Measurements from ENCODE around the gene SPATA12. TPM values are rescaled to one million over a fixed set of nuclear protein-coding genes. Genes with fewer than 3 reads are reported as not detected.

SPATA12 gene
- total RNA-seq, 6 experiments from 2014 or later = 0.09 TPM; not detected in 5

DNA sequence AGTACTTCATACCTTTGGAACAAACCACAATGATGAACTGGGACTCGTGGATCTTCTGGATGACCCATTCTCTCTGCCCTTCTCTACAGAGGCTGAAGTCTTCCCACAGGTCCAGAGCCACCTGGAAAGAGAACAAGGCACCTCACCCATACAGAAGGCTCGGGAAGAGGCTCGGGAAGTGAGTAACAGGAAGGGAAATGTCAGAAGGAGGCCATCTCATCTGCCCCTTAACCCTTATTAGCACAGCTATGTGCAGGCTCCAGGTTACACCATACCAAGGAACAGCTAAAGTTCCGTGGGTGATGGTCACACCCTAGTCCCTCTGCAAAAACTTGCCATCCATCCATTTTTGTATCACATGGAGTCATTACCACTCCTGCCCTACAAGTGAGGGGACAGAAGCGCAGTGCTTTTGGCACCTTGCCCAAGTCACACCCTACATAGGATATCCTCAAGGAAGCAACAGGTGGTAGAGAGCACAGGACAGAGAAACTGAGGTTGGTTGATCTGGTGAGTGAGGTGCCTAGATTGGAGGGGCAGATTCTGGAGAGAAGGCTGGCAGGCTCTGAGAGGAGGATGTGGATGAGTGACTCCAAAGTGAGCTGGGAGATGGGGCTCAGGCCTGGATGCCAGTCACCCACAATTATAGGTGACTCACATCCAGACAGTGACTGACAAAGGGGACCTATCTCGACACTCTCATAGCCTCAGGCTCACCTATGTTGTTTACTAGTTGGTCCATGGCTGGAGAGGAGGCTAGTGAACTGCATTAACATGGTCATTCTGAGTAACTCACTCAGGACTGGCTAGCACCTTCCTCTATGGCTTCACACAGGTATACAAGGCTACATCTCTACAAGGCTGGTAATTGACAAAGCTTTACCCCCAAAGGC, 38.2 kb downstream of the SPATA12 start:
- 28% methylated on average over 3 of the region's 6 CpGs for WGBS (ENCODE audit: insufficient coverage, low coverage, low lambda C conversion rate, missing lambda C conversion rate)
- H3K9me3 ChIP-seq = no peaks in the 10 kb centered on the region
- TF ChIP-seq, protein P1, sequence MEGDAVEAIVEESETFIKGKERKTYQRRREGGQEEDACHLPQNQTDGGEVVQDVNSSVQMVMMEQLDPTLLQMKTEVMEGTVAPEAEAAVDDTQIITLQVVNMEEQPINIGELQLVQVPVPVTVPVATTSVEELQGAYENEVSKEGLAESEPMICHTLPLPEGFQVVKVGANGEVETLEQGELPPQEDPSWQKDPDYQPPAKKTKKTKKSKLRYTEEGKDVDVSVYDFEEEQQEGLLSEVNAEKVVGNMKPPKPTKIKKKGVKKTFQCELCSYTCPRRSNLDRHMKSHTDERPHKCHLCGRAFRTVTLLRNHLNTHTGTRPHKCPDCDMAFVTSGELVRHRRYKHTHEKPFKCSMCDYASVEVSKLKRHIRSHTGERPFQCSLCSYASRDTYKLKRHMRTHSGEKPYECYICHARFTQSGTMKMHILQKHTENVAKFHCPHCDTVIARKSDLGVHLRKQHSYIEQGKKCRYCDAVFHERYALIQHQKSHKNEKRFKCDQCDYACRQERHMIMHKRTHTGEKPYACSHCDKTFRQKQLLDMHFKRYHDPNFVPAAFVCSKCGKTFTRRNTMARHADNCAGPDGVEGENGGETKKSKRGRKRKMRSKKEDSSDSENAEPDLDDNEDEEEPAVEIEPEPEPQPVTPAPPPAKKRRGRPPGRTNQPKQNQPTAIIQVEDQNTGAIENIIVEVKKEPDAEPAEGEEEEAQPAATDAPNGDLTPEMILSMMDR (IDR thresholded peaks at IDR 0.05) = no peak
- no peak for TF ChIP-seq POLR2A (IDR thresholded peaks at IDR 0.05)
- H3K27ac ChIP-seq = no peak overlapping the region
- no peaks in the 10 kb centered on the region for H3K27me3 ChIP-seq
- no peaks in the 10 kb centered on the region for H3K4me1 ChIP-seq
- no peaks in the 10 kb centered on the region for H3K36me3 ChIP-seq
- intact Hi-C loops (cut with DNase I) = no loop called here
- no peak overlapping the region for H3K4me3 ChIP-seq
- ATAC-seq (no peak), DNase-seq (no peak)

DNA sequence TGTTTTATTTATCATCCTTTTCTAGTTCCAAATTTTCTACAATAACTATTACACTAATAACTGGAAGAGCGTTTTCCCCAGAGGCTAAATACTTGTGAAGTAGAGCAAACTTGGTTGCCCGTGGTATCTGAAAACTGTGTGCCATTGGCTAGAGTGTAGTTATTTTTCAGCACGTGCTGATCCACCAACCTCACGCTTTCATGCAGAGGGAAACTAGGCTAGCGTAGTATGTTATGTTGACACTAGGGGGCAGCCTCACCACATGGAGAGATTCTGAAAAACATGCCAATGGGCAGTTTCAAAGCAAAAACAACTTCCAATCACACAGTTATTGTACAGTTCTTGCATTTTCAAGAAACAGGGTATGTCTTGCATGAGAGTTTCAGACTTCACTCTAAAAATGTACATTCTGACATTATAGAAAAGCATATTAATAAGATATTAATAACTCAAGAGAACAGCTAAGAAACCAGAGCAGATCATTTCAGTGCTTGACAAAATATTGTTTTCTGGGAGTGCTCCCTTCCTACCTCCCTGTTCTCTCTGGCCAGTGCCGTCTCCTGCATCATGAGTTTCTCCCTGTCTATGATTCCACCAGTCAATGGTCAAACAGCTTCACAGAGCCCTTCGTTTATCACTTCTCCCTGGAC, 39.7 kb downstream of the SPATA12 start:
- no peaks in the 10 kb centered on the region for H3K27me3 ChIP-seq
- no peaks in the 10 kb centered on the region for H3K4me1 ChIP-seq
- WGBS (ENCODE audit: insufficient coverage, low coverage, low lambda C conversion rate, missing lambda C conversion rate) = 9% methylated on average over 7 of the region's 7 CpGs
- TF ChIP-seq POLR2A (IDR thresholded peaks at IDR 0.05) = no peak
- TF ChIP-seq, protein P1 (IDR thresholded peaks at IDR 0.05) = peak; percentile 84 to 93 (median 90)
- intact Hi-C loops (cut with DNase I) = no loop called here
- DNase-seq = peak in 1 of 3 donors; percentile 66
- no peak overlapping the region for H3K4me3 ChIP-seq
- no peak overlapping the region for H3K27ac ChIP-seq
- no peaks in the 10 kb centered on the region for H3K9me3 ChIP-seq
- ATAC-seq = peak; percentile 92 to 97 (median 94)
- H3K36me3 ChIP-seq = no peaks in the 10 kb centered on the region

DNA sequence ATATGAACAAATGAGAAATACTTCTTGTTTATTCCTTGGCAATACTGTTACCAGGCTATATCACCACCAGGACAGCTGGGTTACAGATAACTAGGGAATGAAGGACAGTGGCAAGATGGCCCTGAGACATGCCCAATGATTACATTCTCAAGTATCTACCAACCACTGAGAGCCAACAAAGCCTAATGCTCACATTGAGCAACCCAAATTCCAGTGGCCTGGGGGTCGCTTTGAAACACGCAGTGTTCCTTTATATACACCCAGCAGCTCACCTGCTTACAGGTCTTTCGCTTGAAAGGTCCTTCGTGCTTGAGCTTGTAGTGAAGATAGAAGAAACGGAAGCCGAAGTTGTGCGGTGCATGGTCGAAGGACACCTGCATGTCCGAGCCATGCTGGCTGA, 45.1 kb downstream of the SPATA12 start:
- Histone ChIP-seq H3K9me3 (no peaks in the 10 kb centered on the region), H3K36me3 (no peaks in the 10 kb centered on the region), H3K27ac (no peak overlapping the region), H3K4me1 (no peaks in the 10 kb centered on the region), H3K27me3 (no peaks in the 10 kb centered on the region), H3K4me3 (no peak overlapping the region)
- ATAC-seq = no peak
- DNase-seq = no peak
- 93% methylated on average over 9 of the region's 9 CpGs for WGBS (ENCODE audit: insufficient coverage, low coverage, low lambda C conversion rate, missing lambda C conversion rate)
- intact Hi-C loops (cut with DNase I) = no loop called here
- TF ChIP-seq, protein P1 (IDR thresholded peaks at IDR 0.05) = no peak
- TF ChIP-seq POLR2A (IDR thresholded peaks at IDR 0.05) = no peak

DNA sequence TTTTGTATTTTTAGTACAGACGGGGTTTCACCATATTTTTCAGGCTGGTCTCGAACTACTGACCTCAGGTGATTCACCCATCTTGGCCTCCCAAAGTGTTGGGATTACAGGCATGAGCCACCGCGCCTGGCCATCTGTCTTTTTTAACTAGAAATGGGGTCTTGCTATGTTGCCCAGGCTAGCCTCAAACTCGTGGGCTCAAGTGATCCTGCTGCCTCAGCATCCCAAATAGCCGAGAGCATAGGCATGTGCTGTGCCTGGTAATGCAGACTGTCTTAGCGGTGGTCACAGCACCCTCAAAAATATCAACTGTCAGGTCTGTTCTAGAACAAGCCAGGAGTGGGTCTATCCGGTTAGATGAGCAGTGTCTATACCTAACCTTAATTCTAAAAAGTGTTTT, 48.2 kb downstream of the SPATA12 start:
- Histone ChIP-seq H3K36me3 (no peaks in the 10 kb centered on the region), H3K27me3 (no peaks in the 10 kb centered on the region), H3K27ac (no peak overlapping the region), H3K9me3 (no peaks in the 10 kb centered on the region), H3K4me1 (no peaks in the 10 kb centered on the region), H3K4me3 (no peak overlapping the region)
- ATAC-seq (no peak), DNase-seq (no peak)
- 86% methylated on average over 7 of the region's 8 CpGs for WGBS (ENCODE audit: insufficient coverage, low coverage, low lambda C conversion rate, missing lambda C conversion rate)
- intact Hi-C loops (cut with DNase I) = no loop called here
- TF ChIP-seq, protein P1 (IDR thresholded peaks at IDR 0.05) = no peak
- no peak for TF ChIP-seq POLR2A (IDR thresholded peaks at IDR 0.05)
